ENCODE measurements around the gene FOXP1.

- TF ChIP-seq EP300 (IDR thresholded peaks at IDR 0.05) (no peak), POLR2A (IDR thresholded peaks at IDR 0.05) (no peak)
Measured at GRCh38 chr3:71101626-71102025, 481.9 kb downstream of the FOXP1 start.
